Activated CD8-positive, alpha-beta memory T cell treated with anti-CD3 and anti-CD28 coated beads, Interleukin-2, amount 50 U/mL, for 24 hours (primary cell): ENCODE data around the gene TNXB.
"Not testable (repeated sequence)": the region's sequence is repeated elsewhere in the genome, so short reads cannot be mapped to it uniquely, and the experiment has no call there.

Experiments used
- DNase-seq: peaks from one replicate; pipeline ENCODE4 v3.0.0-alpha.2; 2020; ENCODE audit errors: extremely low read depth

Gene TNXB

GRCh38 chr6:32057966-32058365, 51.2 kb downstream of the TNXB start:
- DNase-seq, result no peak

- no peak for DNase-seq
Measured at GRCh38 chr6:32056254-32056653, 52.9 kb downstream of the TNXB start.

GRCh38 chr6:32055756-32056155, 53.4 kb downstream of the TNXB start:
- DNase-seq, result not testable (repeated sequence)

GRCh38 chr6:32053314-32053713, 55.8 kb downstream of the TNXB start:
- DNase-seq, result not testable (repeated sequence)

- DNase-seq, result not testable (repeated sequence)
Measured at GRCh38 chr6:32052626-32053025, 56.5 kb downstream of the TNXB start.

GRCh38 chr6:32050562-32050961, 58.6 kb downstream of the TNXB start:
- DNase-seq, result no peak

- DNase-seq, result not testable (repeated sequence)
Measured at GRCh38 chr6:32049736-32050135, 59.4 kb downstream of the TNXB start.

- not testable (repeated sequence) for DNase-seq
Measured at GRCh38 chr6:32049149-32049548, 60.0 kb downstream of the TNXB start.

- peak; percentile 13 for DNase-seq
Measured at GRCh38 chr6:32047855-32048766, 61.0 kb downstream of the TNXB start.

GRCh38 chr6:32047539-32047854, 61.6 kb downstream of the TNXB start:
- no peak for DNase-seq

GRCh38 chr6:32047084-32047478, 62.1 kb downstream of the TNXB start:
- DNase-seq, result no peak

GRCh38 chr6:32046450-32047083, 62.6 kb downstream of the TNXB start:
- no peak for DNase-seq

GRCh38 chr6:32045811-32046449, 63.2 kb downstream of the TNXB start:
- no peak for DNase-seq

- DNase-seq, result not testable (repeated sequence)
Measured at GRCh38 chr6:32044916-32045315, 64.2 kb downstream of the TNXB start.

GRCh38 chr6:32043589-32044380, 65.4 kb downstream of the TNXB start:
- DNase-seq, result not testable (repeated sequence)

- not testable (repeated sequence) for DNase-seq
Measured at GRCh38 chr6:32042276-32042675, 66.9 kb downstream of the TNXB start.

- not testable (repeated sequence) for DNase-seq
Measured at GRCh38 chr6:32041385-32041784, 67.8 kb downstream of the TNXB start.

- not testable (repeated sequence) for DNase-seq
Measured at GRCh38 chr6:32041050-32041321, 68.2 kb downstream of the TNXB start.

- not testable (repeated sequence) for DNase-seq
Measured at GRCh38 chr6:32040299-32041049, 68.7 kb downstream of the TNXB start.

GRCh38 chr6:32039321-32040274, 69.5 kb downstream of the TNXB start:
- not testable (repeated sequence) for DNase-seq
